CD4-positive, alpha-beta T cell treated with Interleukin-12 subunit alpha and Interleukin-12 subunit beta, for 1 hour (primary cell): ENCODE data around the gene KRTAP5-8.
"Not testable (repeated sequence)": the region's sequence is repeated elsewhere in the genome, so short reads cannot be mapped to it uniquely, and the experiment has no call there.

Source experiments
- DNase-seq: peaks from one replicate; pipeline ENCODE4 v3.0.0-alpha.2; 2020

Gene KRTAP5-8

GRCh38 chr11:71518506-71519471 lies 19.0 kb upstream of the KRTAP5-8 start:
- DNase-seq, result no peak

GRCh38 chr11:71519546-71519945 lies 18.3 kb upstream of the KRTAP5-8 start:
- no peak for DNase-seq

- no peak for DNase-seq
Observed at GRCh38 chr11:71525188-71525937, 12.5 kb upstream of the KRTAP5-8 start.

GRCh38 chr11:71525938-71526495 lies 11.8 kb upstream of the KRTAP5-8 start:
- no peak for DNase-seq

GRCh38 chr11:71526796-71527575 lies 10.8 kb upstream of the KRTAP5-8 start, which contains the start of gene KRTAP5-7:
Gene KRTAP5-7, plus strand, starts transcription at chr11:71527267. Its CDS starts 34 bp downstream, at chr11:71527301.
- not testable (repeated sequence) for DNase-seq

- DNase-seq, result no peak
Observed at GRCh38 chr11:71527576-71528210, 10.1 kb upstream of the KRTAP5-8 start.

DNA sequence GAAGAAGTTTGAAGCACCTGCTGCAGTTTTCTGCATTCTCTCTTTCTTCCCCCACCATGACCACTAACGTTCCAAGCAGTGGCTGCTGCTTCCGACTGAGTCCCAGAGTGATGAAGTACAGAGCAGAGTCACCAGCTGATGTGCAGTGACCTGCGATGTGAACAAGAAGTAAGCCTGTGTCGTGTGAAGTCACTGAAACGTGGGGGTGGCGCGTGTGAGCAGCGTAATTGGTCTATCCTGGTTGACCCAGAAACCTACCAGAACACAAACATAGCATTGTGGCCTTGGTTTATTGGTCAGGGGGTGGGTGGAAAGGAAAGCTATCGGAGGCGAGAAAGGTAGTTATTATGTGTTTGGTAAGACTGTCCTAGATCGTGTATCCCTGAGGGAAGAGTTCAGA lies 7.2 kb upstream of the KRTAP5-8 start:
- no peak for DNase-seq

DNA sequence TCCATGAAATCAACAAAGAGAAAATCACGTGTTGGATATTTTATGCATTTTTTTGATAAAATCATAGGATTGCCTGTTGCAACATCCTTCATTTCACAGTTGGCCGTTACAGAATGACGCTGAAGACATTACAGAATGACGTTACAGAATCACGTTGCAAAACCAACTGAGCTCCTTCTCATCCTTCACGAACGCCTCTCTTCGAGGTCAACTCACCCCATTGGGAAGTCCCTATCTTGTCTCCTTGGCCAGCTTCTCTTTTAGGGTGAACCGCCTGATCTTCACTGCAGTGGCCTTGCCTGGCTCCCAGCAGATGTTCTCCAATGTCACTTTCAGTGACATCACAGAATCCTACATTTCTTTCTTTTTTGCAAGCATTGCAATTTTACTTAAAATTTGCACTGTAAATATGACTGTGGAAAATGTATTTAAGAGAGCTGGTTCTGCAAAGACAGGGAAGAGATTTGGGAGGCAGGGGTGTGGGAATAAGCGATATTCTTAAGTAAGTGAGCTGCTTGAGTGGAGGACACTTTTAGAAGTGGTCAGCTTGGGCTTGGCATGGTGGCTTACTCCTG lies 5.7 kb upstream of the KRTAP5-8 start:
- no peak for DNase-seq

DNA sequence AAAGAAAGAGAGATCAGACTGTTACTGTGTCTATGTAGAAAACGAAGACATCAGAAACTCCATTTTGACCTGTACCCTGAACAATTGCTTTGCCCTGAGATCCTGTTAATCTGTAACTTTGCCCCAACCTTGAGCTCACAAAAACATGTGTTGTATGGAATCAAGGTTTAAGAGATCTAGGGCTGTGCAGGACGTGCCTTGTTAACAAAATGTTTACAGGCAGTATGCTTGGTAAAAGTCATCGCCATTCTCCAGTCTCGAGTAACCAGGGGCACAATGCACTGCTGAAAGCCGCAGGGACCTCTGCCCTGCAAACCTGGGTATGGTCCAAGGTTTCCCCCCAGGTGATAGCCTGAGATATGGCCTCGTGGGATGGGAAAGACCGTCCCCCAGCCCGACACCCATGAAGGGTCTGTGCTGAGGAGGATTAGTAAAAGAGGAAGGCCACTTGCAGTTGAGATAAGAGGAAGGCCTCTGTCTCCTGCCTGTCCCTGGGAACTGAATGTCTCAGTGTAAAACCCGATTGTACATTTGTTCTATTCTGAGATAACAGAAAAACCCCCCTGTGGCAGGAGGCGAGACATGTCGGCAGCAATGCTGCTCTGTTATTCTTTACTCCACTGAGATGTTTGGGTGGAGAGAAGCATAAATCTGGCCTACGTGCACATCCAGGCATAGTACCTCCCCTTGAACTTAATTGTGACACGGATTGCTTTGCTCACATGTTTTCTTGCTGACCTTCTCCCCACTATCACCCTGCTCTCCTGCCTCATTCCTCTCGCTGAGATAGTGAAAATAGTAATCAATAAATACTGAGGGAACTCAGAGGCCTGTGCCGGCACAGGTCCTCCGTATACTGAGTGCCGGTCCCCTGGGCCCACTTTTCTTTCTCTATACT lies 2.9 kb upstream of the KRTAP5-8 start:
- DNase-seq, result not testable (repeated sequence)

GRCh38 chr11:71535825-71536224 lies 2.0 kb upstream of the KRTAP5-8 start:
- DNase-seq, result no peak

DNA sequence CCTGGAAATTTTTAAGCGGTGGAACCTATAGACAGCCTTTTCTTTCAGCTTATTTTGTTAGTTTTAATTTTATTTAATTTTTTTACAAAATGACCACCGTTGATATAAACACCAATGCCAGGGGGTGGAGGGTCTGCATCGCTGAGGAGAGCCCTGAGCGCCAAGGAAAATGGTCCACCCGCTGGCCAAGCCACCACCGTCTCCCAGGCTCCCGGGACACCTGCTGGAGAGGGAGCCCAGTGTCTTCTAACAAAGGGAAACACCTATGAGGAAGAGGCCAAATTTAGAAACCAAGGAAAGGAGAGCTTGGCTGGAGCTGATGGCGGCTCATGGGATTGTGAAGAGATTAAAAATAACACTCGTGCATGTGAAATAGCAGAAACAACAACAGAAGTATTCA lies 288 bp upstream of the KRTAP5-8 start:
- no peak for DNase-seq

GRCh38 chr11:71538666-71538990 lies 803 bp downstream of the KRTAP5-8 start:
- DNase-seq, result no peak

- DNase-seq, result no peak
Observed at GRCh38 chr11:71539017-71539416, 1.2 kb downstream of the KRTAP5-8 start.

- DNase-seq, result not testable (repeated sequence)
Observed at GRCh38 chr11:71539971-71540370, 2.1 kb downstream of the KRTAP5-8 start.

- not testable (repeated sequence) for DNase-seq
Observed at GRCh38 chr11:71540521-71541304, 2.9 kb downstream of the KRTAP5-8 start.

DNA sequence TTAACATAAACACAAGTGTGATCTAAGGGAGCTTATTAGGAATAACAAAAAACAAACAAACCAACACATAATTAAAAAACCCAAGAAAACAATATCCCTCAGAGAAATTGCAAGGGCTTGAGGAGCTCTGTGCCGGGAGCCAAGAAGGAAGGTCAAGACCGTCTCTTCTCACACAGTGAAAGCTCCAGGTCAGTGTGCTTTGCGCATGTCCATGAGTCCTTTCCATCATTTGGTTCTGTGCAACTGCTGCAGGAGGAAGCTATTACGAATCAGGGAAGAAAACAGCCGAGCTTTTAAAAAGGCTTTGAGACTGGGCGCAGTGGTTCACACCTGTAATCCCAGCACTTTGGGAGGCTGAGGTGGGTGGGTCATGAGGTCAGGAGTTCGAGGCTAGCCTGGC lies 4.6 kb downstream of the KRTAP5-8 start:
- no peak for DNase-seq

GRCh38 chr11:71542879-71543777 lies 5.3 kb downstream of the KRTAP5-8 start:
- DNase-seq, result no peak

DNA sequence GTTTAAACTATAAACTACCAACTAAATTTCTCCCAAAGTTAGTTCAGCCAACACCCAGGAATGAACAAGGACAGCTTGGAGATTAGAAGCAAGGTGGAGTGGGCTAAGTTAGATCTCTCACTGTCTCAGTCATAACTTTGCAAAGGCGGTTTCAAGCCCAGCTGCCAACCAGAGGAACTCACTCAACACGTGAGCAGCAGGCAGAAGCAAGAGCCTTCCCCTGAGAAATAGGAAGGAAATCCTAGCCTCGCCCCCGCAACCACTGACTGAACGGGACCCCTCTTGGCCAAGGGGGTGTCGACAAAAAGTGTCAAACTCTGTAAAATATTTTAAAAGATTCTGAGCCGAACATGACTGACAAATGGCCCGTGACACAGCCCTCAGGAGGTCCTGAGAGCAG lies 6.0 kb downstream of the KRTAP5-8 start:
- DNase-seq, result no peak
